Measurements from ENCODE around the gene FOXC1. TPM values are rescaled to one million over a fixed set of nuclear protein-coding genes. Genes with fewer than 3 reads are reported as not detected.

Gene FOXC1
- total and polyA plus RNA-seq, 7 donors: 0.90 to 2.7 (median 1.5) TPM

DNA sequence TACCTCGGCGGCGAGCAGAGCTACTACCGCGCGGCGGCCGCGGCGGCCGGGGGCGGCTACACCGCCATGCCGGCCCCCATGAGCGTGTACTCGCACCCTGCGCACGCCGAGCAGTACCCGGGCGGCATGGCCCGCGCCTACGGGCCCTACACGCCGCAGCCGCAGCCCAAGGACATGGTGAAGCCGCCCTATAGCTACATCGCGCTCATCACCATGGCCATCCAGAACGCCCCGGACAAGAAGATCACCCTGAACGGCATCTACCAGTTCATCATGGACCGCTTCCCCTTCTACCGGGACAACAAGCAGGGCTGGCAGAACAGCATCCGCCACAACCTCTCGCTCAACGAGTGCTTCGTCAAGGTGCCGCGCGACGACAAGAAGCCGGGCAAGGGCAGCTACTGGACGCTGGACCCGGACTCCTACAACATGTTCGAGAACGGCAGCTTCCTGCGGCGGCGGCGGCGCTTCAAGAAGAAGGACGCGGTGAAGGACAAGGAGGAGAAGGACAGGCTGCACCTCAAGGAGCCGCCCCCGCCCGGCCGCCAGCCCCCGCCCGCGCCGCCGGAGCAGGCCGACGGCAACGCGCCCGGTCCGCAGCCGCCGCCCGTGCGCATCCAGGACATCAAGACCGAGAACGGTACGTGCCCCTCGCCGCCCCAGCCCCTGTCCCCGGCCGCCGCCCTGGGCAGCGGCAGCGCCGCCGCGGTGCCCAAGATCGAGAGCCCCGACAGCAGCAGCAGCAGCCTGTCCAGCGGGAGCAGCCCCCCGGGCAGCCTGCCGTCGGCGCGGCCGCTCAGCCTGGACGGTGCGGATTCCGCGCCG lies 994 bp downstream of the FOXC1 start:
- Histone ChIP-seq H3K27ac (peak overlapping the region; percentile 57), H3K4me1 (peaks cover 19% of the 10 kb centered on the region)
- peak in 2 of 4 donors; percentile 8 to 13 for ATAC-seq

DNA sequence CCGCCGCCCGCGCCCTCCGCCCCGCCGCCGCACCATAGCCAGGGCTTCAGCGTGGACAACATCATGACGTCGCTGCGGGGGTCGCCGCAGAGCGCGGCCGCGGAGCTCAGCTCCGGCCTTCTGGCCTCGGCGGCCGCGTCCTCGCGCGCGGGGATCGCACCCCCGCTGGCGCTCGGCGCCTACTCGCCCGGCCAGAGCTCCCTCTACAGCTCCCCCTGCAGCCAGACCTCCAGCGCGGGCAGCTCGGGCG lies 1.5 kb downstream of the FOXC1 start:
- no peak for DNase-seq
- TF ChIP-seq, protein P1, sequence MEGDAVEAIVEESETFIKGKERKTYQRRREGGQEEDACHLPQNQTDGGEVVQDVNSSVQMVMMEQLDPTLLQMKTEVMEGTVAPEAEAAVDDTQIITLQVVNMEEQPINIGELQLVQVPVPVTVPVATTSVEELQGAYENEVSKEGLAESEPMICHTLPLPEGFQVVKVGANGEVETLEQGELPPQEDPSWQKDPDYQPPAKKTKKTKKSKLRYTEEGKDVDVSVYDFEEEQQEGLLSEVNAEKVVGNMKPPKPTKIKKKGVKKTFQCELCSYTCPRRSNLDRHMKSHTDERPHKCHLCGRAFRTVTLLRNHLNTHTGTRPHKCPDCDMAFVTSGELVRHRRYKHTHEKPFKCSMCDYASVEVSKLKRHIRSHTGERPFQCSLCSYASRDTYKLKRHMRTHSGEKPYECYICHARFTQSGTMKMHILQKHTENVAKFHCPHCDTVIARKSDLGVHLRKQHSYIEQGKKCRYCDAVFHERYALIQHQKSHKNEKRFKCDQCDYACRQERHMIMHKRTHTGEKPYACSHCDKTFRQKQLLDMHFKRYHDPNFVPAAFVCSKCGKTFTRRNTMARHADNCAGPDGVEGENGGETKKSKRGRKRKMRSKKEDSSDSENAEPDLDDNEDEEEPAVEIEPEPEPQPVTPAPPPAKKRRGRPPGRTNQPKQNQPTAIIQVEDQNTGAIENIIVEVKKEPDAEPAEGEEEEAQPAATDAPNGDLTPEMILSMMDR (IDR thresholded peaks at IDR 0.05): peak; percentile 7
- whole genome bisulfite sequencing, 3 donors: 0 to 2% (median 2%) methylated on average over 8 to 38 of the region's 38 CpGs
- peak overlapping the region; percentile 78 for H3K4me3 ChIP-seq
- peaks cover 19% of the 10 kb centered on the region for H3K4me1 ChIP-seq
- no peaks in the 10 kb centered on the region for H3K36me3 ChIP-seq (ENCODE audit: insufficient read depth in 1 of 2, low read depth in 1 of 2)
- no peak for ATAC-seq
- no peaks in the 10 kb centered on the region for H3K9me3 ChIP-seq
- intact Hi-C loops (cut with DNase I): no loop called here
- H3K27me3 ChIP-seq (ENCODE audit: insufficient read depth in 3 of 3, low read length in 2 of 3): peaks cover 0 to 90% (median 47%) of the 10 kb centered on the region in 3 donors
- H3K27ac ChIP-seq: peak overlapping the region; percentile 57

More for the DNA sequence above, 994 bp downstream of the FOXC1 start:
- Histone ChIP-seq H3K27me3 (ENCODE audit: insufficient read depth in 3 of 3, low read length in 2 of 3) (peaks cover 0 to 90% (median 50%) of the 10 kb centered on the region in 3 donors), H3K9me3 (no peaks in the 10 kb centered on the region), H3K36me3 (ENCODE audit: insufficient read depth in 1 of 2, low read depth in 1 of 2) (no peaks in the 10 kb centered on the region), H3K4me3 (peak overlapping the region; percentile 78)
- intact Hi-C loops (cut with DNase I): no loop called here
- WGBS, 3 donors: 1 to 2% (median 1%) methylated on average over 69 to 101 of the region's 101 CpGs
- TF ChIP-seq, protein P1 (IDR thresholded peaks at IDR 0.05): no peak
- peak in 1 of 2 donors; percentile 50 for DNase-seq

DNA sequence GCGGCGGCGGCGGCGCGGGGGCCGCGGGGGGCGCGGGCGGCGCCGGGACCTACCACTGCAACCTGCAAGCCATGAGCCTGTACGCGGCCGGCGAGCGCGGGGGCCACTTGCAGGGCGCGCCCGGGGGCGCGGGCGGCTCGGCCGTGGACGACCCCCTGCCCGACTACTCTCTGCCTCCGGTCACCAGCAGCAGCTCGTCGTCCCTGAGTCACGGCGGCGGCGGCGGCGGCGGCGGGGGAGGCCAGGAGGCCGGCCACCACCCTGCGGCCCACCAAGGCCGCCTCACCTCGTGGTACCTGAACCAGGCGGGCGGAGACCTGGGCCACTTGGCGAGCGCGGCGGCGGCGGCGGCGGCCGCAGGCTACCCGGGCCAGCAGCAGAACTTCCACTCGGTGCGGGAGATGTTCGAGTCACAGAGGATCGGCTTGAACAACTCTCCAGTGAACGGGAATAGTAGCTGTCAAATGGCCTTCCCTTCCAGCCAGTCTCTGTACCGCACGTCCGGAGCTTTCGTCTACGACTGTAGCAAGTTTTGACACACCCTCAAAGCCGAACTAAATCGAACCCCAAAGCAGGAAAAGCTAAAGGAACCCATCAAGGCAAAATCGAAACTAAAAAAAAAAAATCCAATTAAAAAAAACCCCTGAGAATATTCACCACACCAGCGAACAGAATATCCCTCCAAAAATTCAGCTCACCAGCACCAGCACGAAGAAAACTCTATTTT lies 2.0 kb downstream of the FOXC1 start:
- Histone ChIP-seq H3K27ac (peak overlapping the region; percentile 32), H3K4me3 (peak overlapping the region; percentile 78), H3K4me1 (peaks cover 19% of the 10 kb centered on the region), H3K36me3 (ENCODE audit: insufficient read depth in 1 of 2, low read depth in 1 of 2) (no peaks in the 10 kb centered on the region), H3K9me3 (no peaks in the 10 kb centered on the region), H3K27me3 (ENCODE audit: insufficient read depth in 3 of 3, low read length in 2 of 3) (peaks cover 0 to 86% (median 42%) of the 10 kb centered on the region in 3 donors)
- intact Hi-C loops (cut with DNase I): no loop called here
- 4 to 8% (median 7%) methylated on average over 30 to 71 of the region's 71 CpGs for WGBS, 3 donors
- DNase-seq: peak in 1 of 2 donors; percentile 58
- TF ChIP-seq, protein P1 (IDR thresholded peaks at IDR 0.05): no peak
- ATAC-seq: no peak

DNA sequence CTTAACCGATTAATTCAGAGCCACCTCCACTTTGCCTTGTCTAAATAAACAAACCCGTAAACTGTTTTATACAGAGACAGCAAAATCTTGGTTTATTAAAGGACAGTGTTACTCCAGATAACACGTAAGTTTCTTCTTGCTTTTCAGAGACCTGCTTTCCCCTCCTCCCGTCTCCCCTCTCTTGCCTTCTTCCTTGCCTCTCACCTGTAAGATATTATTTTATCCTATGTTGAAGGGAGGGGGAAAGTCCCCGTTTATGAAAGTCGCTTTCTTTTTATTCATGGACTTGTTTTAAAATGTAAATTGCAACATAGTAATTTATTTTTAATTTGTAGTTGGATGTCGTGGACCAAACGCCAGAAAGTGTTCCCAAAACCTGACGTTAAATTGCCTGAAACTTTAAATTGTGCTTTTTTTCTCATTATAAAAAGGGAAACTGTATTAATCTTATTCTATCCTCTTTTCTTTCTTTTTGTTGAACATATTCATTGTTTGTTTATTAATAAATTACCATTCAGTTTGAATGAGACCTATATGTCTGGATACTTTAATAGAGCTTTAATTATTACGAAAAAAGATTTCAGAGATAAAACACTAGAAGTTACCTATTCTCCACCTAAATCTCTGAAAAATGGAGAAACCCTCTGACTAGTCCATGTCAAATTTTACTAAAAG lies 2.7 kb downstream of the FOXC1 start:
- intact Hi-C loops (cut with DNase I): no loop called here
- Histone ChIP-seq H3K4me1 (peaks cover 15% of the 10 kb centered on the region), H3K4me3 (peak overlapping the region; percentile 78), H3K27me3 (ENCODE audit: insufficient read depth in 3 of 3, low read length in 2 of 3) (peaks cover 0 to 82% (median 40%) of the 10 kb centered on the region in 3 donors), H3K9me3 (no peaks in the 10 kb centered on the region), H3K27ac (no peak overlapping the region), H3K36me3 (ENCODE audit: insufficient read depth in 1 of 2, low read depth in 1 of 2) (no peaks in the 10 kb centered on the region)
- no peak for DNase-seq
- 45 to 47% (median 46%) methylated on average over 10 of the region's 10 CpGs for WGBS, 3 donors
- TF ChIP-seq, protein P1 (IDR thresholded peaks at IDR 0.05): no peak
- no peak for ATAC-seq

Measured in psoas muscle (tissue), 8 donors.